HG03025 (cell line): Measurements from ENCODE around the gene SCOC.
A peak's percentile ranks its signal among the peaks of the same experiment; 100 is the strongest.

Experiments
- ATAC-seq: cut with Tn5 transposase; IDR thresholded peaks from one replicate; pipeline ENCODE4 v1.9.1; 2021; ENCODE audit warnings: mild to moderate bottlenecking, moderate library complexity; ENCODE audit not compliant: unreplicated experiment, low FRiP score

Gene SCOC

GRCh38 chr4:140373328-140374129, at the start of gene SCOC:
Gene SCOC (plus strand): TSS chr4:140373646. CDS start chr4:140379171, 5,525 bp downstream.
- ATAC-seq, result peak; percentile 96

GRCh38 chr4:140326395-140326993, 47.0 kb upstream of the SCOC start:
- ATAC-seq, result no peak

- no peak for ATAC-seq
Observed at GRCh38 chr4:140330311-140330900, 43.0 kb upstream of the SCOC start.

GRCh38 chr4:140331245-140331644, 42.2 kb upstream of the SCOC start:
- ATAC-seq, result no peak

- no peak for ATAC-seq
Observed at GRCh38 chr4:140331876-140332275, 41.6 kb upstream of the SCOC start.

GRCh38 chr4:140332734-140333133, 40.7 kb upstream of the SCOC start:
- ATAC-seq, result no peak

- no peak for ATAC-seq
Observed at GRCh38 chr4:140333523-140333922, 39.9 kb upstream of the SCOC start.

- ATAC-seq, result no peak
Observed at GRCh38 chr4:140335076-140335475, 38.4 kb upstream of the SCOC start.

GRCh38 chr4:140336730-140337129, 36.7 kb upstream of the SCOC start:
- no peak for ATAC-seq

GRCh38 chr4:140342620-140343019, 30.8 kb upstream of the SCOC start:
- ATAC-seq, result no peak

- no peak for ATAC-seq
Observed at GRCh38 chr4:140343303-140343702, 30.1 kb upstream of the SCOC start.

- ATAC-seq, result no peak
Observed at GRCh38 chr4:140344101-140344500, 29.3 kb upstream of the SCOC start.

- no peak for ATAC-seq
Observed at GRCh38 chr4:140344621-140345020, 28.8 kb upstream of the SCOC start.

GRCh38 chr4:140346136-140346535, 27.3 kb upstream of the SCOC start:
- no peak for ATAC-seq

- ATAC-seq, result no peak
Observed at GRCh38 chr4:140349816-140350215, 23.6 kb upstream of the SCOC start.

- no peak for ATAC-seq
Observed at GRCh38 chr4:140351093-140352075, 22.1 kb upstream of the SCOC start.

- no peak for ATAC-seq
Observed at GRCh38 chr4:140353786-140354185, 19.7 kb upstream of the SCOC start.

- ATAC-seq, result no peak
Observed at GRCh38 chr4:140355288-140355687, 18.2 kb upstream of the SCOC start.

GRCh38 chr4:140357868-140358267, 15.6 kb upstream of the SCOC start:
- no peak for ATAC-seq

GRCh38 chr4:140358281-140358680, 15.2 kb upstream of the SCOC start:
- ATAC-seq, result no peak
